GM23338 (cell line): ENCODE measurements around the gene THSD4. TPM values are rescaled to one million over a fixed set of nuclear protein-coding genes. Genes with fewer than 3 reads are reported as not detected.

Source experiments
- ATAC-seq: fragments of 200-7000 bp; cut with Tn5 transposase; 3 replicates; pipeline ENCODE4 v1.9.1; 2020
- DNase-seq: peaks from one replicate; pipeline ENCODE4 v3.0.0-alpha.2; 2015; ENCODE audit warnings: low spot score
- H2AFZ ChIP-seq: fragments of 200-600 bp; sonication (generic); 2 replicates; pipeline ENCODE4 v1.8.0; 2016; ENCODE audit warnings: antibody characterized with exemption, mild to moderate bottlenecking, moderate library complexity
- H3F3A ChIP-seq: fragments of 200-600 bp; sonication (generic); replicated peaks from 2 replicates; pipeline ENCODE4 v1.8.0; 2017; ENCODE audit warnings: antibody characterized with exemption, mixed run types, low read depth
- H3K27ac ChIP-seq: fragments of 200-600 bp; sonication (generic); 2 replicates; pipeline ENCODE4 v1.6.1; 2016; ENCODE audit warnings: low read depth
- H3K27me3 ChIP-seq: fragments of 200-600 bp; sonication (generic); 2 replicates; pipeline ENCODE4 v1.8.0; 2016; ENCODE audit warnings: mild to moderate bottlenecking, mixed run types, moderate library complexity; ENCODE audit not compliant: insufficient read depth
- H3K36me3 ChIP-seq: fragments of 200-600 bp; sonication (generic); 2 replicates; pipeline ENCODE4 v1.8.0; 2016; ENCODE audit warnings: mild to moderate bottlenecking; ENCODE audit not compliant: insufficient read depth
- H3K4me1 ChIP-seq: fragments of 200-600 bp; sonication (generic); 2 replicates; pipeline ENCODE4 v1.8.0; 2016; ENCODE audit warnings: mild to moderate bottlenecking, moderate library complexity; ENCODE audit not compliant: insufficient read depth
- H3K4me2 ChIP-seq: fragments of 200-600 bp; sonication (generic); 2 replicates; pipeline ENCODE4 v1.7.1; 2017; ENCODE audit warnings: mixed run types
- H3K4me3 ChIP-seq: fragments of 200-600 bp; sonication (generic); 2 replicates; pipeline ENCODE4 v1.6.1; 2016; ENCODE audit warnings: mixed run types
- H3K79me2 ChIP-seq: fragments of 200-600 bp; sonication (generic); replicated peaks from 2 replicates; pipeline ENCODE4 v1.8.0; 2017; ENCODE audit warnings: mild to moderate bottlenecking; ENCODE audit not compliant: insufficient read depth
- H3K9me2 ChIP-seq: fragments of 200-600 bp; sonication (generic); 2 replicates; pipeline ENCODE4 v1.8.0; 2017; ENCODE audit not compliant: insufficient read depth
- H4K20me1 ChIP-seq: fragments of 200-600 bp; sonication (generic); replicated peaks from 2 replicates; pipeline ENCODE4 v1.8.0; 2017; ENCODE audit warnings: mild to moderate bottlenecking; ENCODE audit not compliant: insufficient read depth
- H3K27ac Mint-ChIP-seq: 2 replicates; pipeline ENCODE4 v1.8.0; 2020; ENCODE audit warnings: inconsistent platforms, mild to moderate bottlenecking, moderate library complexity, mixed read lengths
- H3K27me3 Mint-ChIP-seq: 3 replicates; pipeline ENCODE4 v1.8.0; 2022; ENCODE audit warnings: low read depth, mild to moderate bottlenecking, moderate library complexity, mixed read lengths, inconsistent platforms; ENCODE audit not compliant: insufficient read depth, poor library complexity
- H3K36me3 Mint-ChIP-seq: 3 replicates; pipeline ENCODE4 v1.8.0; 2021; ENCODE audit warnings: low read depth, mild to moderate bottlenecking, inconsistent platforms, moderate library complexity, mixed read lengths
- H3K4me1 Mint-ChIP-seq: 3 replicates; pipeline ENCODE4 v1.8.0; 2020; ENCODE audit warnings: mild to moderate bottlenecking, inconsistent platforms, mixed read lengths
- H3K4me3 Mint-ChIP-seq: 3 replicates; pipeline ENCODE4 v1.8.0; 2021; ENCODE audit warnings: moderate library complexity, mild to moderate bottlenecking, inconsistent platforms, mixed read lengths
- H3K9me3 Mint-ChIP-seq: 3 replicates; pipeline ENCODE4 v1.8.0; 2020; ENCODE audit warnings: moderate library complexity, mild to moderate bottlenecking, inconsistent platforms, mixed read lengths
- CREB1 ChIP-seq: fragments of 250-450 bp; sonication (Bioruptor Pico); IDR thresholded peaks from 2 replicates; pipeline ENCODE4 v1.5.0; 2020; ENCODE audit warnings: low read depth, mild to moderate bottlenecking, moderate library complexity
- EZH2phosphoT487 ChIP-seq: fragments of 200-600 bp; sonication (generic); IDR thresholded peaks from one replicate; pipeline ENCODE4 v1.8.1; 2018; ENCODE audit warnings: antibody characterized with exemption; ENCODE audit not compliant: unreplicated experiment
- JUNB ChIP-seq: IDR thresholded peaks from one replicate; pipeline ENCODE4 v1.6.1; 2016; ENCODE audit warnings: antibody characterized with exemption; ENCODE audit not compliant: unreplicated experiment
- NANOG ChIP-seq: IDR thresholded peaks from 2 replicates; pipeline ENCODE4 v1.6.1; 2016; ENCODE audit warnings: antibody characterized with exemption, borderline replicate concordance
- STAT1 ChIP-seq: IDR thresholded peaks from one replicate; pipeline ENCODE4 v1.6.1; 2016; ENCODE audit warnings: antibody characterized with exemption; ENCODE audit not compliant: unreplicated experiment
- ZNF114 ChIP-seq: fragments of 250-450 bp; sonication (Bioruptor Pico); IDR thresholded peaks from 2 replicates; pipeline ENCODE4 v1.5.0; 2020; ENCODE audit warnings: mild to moderate bottlenecking, moderate library complexity
- ZNF331 ChIP-seq: fragments of 250-450 bp; sonication (Bioruptor Pico); IDR thresholded peaks from 2 replicates; pipeline ENCODE4 v1.5.0; 2020; ENCODE audit warnings: low read depth, mild to moderate bottlenecking, moderate library complexity
- polyA plus RNA-seq: library from polyadenylated mRNA; unstranded; fragments of >200 nt; fragmentation: Nextera tagmentation; extraction: Ambion mirVana; gene quantifications from 2 replicates; pipeline ENCODE4 v1.2.1, GENCODE V29; 2016
- total RNA-seq: library from RNA; depleted of rRNA; stranded (reverse); fragments of >200 nt; shearing (Covaris generic); gene quantifications from 2 replicates; pipeline ENCODE4 v1.2.3, GENCODE V29; 2014
- TF ChIP-seq, protein P1 (sequence below): IDR thresholded peaks from one replicate; pipeline ENCODE4 v1.6.1; 2018; ENCODE audit warnings: antibody characterized with exemption; ENCODE audit not compliant: unreplicated experiment
- TF ChIP-seq, protein P2 (sequence below), 2 experiments: fragments of 200-600 bp in 1 of 2; sonication (generic) in 1 of 2; conservative IDR thresholded peaks; 2 replicates each; pipeline versions ENCODE4 v1.5.1 to v1.6.1; 2016 to 2017; ENCODE audit warnings: antibody characterized with exemption in 2 of 2, low read depth in 2 of 2, mild to moderate bottlenecking in 2 of 2, moderate library complexity in 1 of 2
- TF ChIP-seq, protein P3 (sequence below): IDR thresholded peaks from 2 replicates; pipeline ENCODE4 v1.6.1; 2016; ENCODE audit warnings: antibody characterized with exemption

THSD4 gene
- total and polyA plus RNA-seq, 2 experiments from 2014 or later, result 2.0 to 7.4 TPM

DNA sequence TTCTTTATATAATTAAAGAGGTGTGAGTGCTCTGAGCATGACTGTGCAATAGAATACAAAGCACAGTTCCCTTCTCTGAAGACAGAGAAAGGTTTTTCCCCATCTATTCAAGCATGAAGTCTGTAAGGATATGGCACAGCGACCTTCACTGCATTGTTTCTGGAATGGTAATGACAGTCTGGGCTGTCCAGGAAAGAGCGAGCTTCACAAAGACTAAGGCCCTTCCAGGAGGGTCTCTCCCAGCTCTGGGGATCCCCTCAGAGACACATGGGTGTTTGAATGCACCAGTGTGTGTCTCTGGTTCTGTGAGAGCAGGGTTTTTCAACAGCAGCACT is 515.2 kb downstream of the THSD4 start:
- no peak overlapping the region for H3K4me3 ChIP-seq
- H3K27me3 Mint-ChIP-seq, result no peaks in the 10 kb centered on the region

More for the DNA sequence above, 515.2 kb downstream of the THSD4 start:
- H3F3A ChIP-seq, result no peaks in the 10 kb centered on the region
- no peak for TF ChIP-seq JUNB
- TF ChIP-seq, protein P1, sequence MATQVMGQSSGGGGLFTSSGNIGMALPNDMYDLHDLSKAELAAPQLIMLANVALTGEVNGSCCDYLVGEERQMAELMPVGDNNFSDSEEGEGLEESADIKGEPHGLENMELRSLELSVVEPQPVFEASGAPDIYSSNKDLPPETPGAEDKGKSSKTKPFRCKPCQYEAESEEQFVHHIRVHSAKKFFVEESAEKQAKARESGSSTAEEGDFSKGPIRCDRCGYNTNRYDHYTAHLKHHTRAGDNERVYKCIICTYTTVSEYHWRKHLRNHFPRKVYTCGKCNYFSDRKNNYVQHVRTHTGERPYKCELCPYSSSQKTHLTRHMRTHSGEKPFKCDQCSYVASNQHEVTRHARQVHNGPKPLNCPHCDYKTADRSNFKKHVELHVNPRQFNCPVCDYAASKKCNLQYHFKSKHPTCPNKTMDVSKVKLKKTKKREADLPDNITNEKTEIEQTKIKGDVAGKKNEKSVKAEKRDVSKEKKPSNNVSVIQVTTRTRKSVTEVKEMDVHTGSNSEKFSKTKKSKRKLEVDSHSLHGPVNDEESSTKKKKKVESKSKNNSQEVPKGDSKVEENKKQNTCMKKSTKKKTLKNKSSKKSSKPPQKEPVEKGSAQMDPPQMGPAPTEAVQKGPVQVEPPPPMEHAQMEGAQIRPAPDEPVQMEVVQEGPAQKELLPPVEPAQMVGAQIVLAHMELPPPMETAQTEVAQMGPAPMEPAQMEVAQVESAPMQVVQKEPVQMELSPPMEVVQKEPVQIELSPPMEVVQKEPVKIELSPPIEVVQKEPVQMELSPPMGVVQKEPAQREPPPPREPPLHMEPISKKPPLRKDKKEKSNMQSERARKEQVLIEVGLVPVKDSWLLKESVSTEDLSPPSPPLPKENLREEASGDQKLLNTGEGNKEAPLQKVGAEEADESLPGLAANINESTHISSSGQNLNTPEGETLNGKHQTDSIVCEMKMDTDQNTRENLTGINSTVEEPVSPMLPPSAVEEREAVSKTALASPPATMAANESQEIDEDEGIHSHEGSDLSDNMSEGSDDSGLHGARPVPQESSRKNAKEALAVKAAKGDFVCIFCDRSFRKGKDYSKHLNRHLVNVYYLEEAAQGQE, result no peak
- no peak for TF ChIP-seq EZH2phosphoT487
- TF ChIP-seq, protein P2, sequence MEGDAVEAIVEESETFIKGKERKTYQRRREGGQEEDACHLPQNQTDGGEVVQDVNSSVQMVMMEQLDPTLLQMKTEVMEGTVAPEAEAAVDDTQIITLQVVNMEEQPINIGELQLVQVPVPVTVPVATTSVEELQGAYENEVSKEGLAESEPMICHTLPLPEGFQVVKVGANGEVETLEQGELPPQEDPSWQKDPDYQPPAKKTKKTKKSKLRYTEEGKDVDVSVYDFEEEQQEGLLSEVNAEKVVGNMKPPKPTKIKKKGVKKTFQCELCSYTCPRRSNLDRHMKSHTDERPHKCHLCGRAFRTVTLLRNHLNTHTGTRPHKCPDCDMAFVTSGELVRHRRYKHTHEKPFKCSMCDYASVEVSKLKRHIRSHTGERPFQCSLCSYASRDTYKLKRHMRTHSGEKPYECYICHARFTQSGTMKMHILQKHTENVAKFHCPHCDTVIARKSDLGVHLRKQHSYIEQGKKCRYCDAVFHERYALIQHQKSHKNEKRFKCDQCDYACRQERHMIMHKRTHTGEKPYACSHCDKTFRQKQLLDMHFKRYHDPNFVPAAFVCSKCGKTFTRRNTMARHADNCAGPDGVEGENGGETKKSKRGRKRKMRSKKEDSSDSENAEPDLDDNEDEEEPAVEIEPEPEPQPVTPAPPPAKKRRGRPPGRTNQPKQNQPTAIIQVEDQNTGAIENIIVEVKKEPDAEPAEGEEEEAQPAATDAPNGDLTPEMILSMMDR (conservative IDR thresholded peaks at IDR 0.05; ENCODE audit: low read depth in 2 of 2), result no peak
- no peak for TF ChIP-seq ZNF114
- no peak for TF ChIP-seq NANOG
- TF ChIP-seq ZNF331 (CRISPR knock-in tag), result no peak
- no peak for TF ChIP-seq STAT1
- TF ChIP-seq, protein P3, sequence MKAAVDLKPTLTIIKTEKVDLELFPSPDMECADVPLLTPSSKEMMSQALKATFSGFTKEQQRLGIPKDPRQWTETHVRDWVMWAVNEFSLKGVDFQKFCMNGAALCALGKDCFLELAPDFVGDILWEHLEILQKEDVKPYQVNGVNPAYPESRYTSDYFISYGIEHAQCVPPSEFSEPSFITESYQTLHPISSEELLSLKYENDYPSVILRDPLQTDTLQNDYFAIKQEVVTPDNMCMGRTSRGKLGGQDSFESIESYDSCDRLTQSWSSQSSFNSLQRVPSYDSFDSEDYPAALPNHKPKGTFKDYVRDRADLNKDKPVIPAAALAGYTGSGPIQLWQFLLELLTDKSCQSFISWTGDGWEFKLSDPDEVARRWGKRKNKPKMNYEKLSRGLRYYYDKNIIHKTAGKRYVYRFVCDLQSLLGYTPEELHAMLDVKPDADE, result no peak
- TF ChIP-seq CREB1 (CRISPR knock-in tag), result no peak
- H4K20me1 ChIP-seq, result no peaks in the 10 kb centered on the region
- Mint-ChIP-seq H3K27ac (no peak overlapping the region), H3K36me3 (no peaks in the 10 kb centered on the region), H3K4me3 (no peak overlapping the region), H3K4me1 (peaks cover 38% of the 10 kb centered on the region), H3K9me3 (no peaks in the 10 kb centered on the region)
- H3K4me2 ChIP-seq, result no peak overlapping the region
- H3K27me3 ChIP-seq, result no peaks in the 10 kb centered on the region
- no peaks in the 10 kb centered on the region for H3K36me3 ChIP-seq
- H2AFZ ChIP-seq, result no peak overlapping the region
- H3K79me2 ChIP-seq, result no peaks in the 10 kb centered on the region
- no peak for DNase-seq
- peaks cover 37% of the 10 kb centered on the region for H3K4me1 ChIP-seq
- no peak for ATAC-seq
- no peak overlapping the region for H3K27ac ChIP-seq
- peaks cover 13% of the 10 kb centered on the region; the same call in 1 of the 2 replicates for H3K9me2 ChIP-seq
